Coronary artery (tissue), 2 donors: ENCODE results near the gene APPBP2.

Experiments used
- DNase-seq: peaks from one replicate; pipeline ENCODE4 v3.0.0-alpha.2; 2017; ENCODE audit warnings: low spot score
- H3K27ac ChIP-seq, 2 donors: fragments of 200-600 bp; sonication (generic); one replicate each; pipeline ENCODE4 v1.5.1; 2016 to 2019
- H3K4me3 ChIP-seq: fragments of 200-600 bp; sonication (generic); 2 replicates; pipeline ENCODE4 v1.5.1; 2016; ENCODE audit warnings: mild to moderate bottlenecking, moderate library complexity
- CTCF ChIP-seq: fragments of 200-600 bp; sonication (generic); IDR thresholded peaks from one replicate; pipeline ENCODE4 v1.5.1; 2019; ENCODE audit warnings: antibody characterized with exemption

The APPBP2 gene

DNA sequence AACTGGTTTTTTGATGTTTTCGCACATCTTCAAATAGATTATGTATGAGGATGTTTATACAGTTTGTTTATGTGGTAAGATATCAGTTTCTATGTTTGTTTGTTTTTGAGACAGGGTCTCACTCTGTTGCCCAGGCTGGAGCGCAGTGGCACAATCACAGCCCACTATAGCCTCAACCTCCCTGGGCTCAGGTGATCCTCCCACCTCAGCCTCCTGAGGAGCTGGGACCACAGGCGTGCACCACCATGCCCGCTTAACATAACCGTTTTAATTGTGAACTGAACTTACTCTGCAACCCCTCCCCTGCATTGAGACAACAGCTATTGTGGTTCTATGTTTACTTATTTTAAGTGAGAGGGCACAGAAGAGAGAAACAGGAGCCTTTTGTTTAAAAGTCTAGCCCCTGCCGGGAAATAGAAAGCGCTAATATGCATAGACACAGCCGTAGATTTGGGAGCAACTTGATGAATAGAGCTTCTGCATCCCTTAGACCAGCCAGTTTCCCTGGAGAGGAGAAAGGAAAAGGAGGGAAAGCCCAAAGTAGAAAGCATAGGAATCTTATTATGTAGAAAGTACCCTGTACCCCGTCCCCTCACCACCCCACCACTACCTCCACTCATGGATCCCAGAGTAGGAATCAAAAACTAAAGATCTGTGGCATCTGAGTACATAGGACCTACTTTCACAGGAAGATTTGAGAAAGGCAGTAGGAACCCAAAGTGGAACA is 19.6 kb upstream of the APPBP2 start:
- Histone ChIP-seq H3K27ac (no peak overlapping the region), H3K4me3 (no peak overlapping the region)
- no peak for TF ChIP-seq CTCF
- no peak for DNase-seq

GRCh38 chr17:60542071-60542470 is 16.0 kb upstream of the APPBP2 start:
- Histone ChIP-seq H3K4me3 (no peak overlapping the region), H3K27ac (no peak overlapping the region)
- TF ChIP-seq CTCF: no peak
- DNase-seq: no peak

DNA sequence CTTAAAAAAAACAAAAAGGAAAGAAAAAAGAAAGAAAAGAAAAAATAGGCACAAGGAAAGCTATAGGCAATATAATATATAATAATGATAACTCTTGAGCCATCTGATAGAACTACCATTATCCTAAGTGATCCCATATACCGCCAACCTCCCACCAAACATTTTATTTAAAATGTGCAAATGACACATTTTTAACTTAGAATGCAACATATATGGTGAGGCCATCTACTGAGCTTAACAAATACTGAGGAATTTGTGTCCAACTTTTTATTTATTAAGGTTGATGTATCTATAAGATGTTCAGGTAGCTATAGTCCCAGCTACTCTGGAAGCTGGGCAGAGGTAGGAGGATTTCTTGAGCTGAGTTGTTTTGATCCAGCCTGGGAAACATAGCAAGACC is 14.4 kb upstream of the APPBP2 start:
- no peak for DNase-seq
- TF ChIP-seq CTCF: no peak
- Histone ChIP-seq H3K27ac (no peak overlapping the region), H3K4me3 (no peak overlapping the region)

DNA sequence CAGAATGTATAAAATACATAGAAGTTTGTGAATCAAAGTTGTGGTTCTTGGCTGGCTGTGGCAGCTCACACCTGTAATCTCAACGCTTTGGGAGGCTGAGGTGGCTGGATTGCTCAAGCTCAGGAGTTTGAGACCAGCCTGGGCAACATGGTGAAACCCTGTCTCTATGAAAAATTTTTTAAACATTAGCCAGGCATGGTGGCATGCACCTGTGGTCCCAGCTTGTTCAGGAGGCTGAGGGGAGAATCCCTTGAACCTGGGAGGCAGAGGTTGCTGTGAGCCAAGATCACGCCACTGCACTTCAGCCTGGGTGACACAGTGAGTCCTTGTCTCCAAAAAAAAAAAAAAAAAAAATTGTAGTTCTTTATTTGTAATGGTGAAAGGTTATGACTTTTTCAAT is 13.8 kb upstream of the APPBP2 start:
- TF ChIP-seq CTCF: no peak
- DNase-seq: no peak
- no peak overlapping the region for H3K4me3 ChIP-seq
- no peak overlapping the region for H3K27ac ChIP-seq

DNA sequence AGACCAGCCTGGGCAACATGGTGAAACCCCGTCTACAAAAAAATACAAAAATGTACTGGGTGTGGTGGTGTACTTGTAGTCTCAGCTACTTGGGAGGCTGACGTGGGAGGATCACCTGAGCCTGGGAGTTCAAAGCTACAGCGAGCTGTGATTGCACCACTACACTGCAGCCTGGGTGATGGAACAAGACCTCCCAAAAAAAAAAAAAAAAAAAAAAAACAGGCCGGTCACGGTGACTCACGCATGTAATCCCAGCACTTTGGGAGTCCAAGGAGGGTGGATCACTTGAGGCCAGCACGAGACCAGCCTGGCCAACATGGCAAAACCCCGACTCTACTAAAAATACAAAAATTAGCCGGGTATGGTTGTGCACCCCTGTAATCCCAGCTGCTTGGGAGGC is 12.7 kb upstream of the APPBP2 start:
- DNase-seq: no peak
- H3K27ac ChIP-seq: no peak overlapping the region
- TF ChIP-seq CTCF: no peak
- H3K4me3 ChIP-seq: no peak overlapping the region

- no peak overlapping the region for H3K27ac ChIP-seq
- TF ChIP-seq CTCF: no peak
Measured at GRCh38 chr17:60535382-60536279, 9.6 kb upstream of the APPBP2 start.

More at GRCh38 chr17:60535382-60536279, 9.6 kb upstream of the APPBP2 start:
- H3K4me3 ChIP-seq: no peak overlapping the region
- no peak for DNase-seq
